ENCODE results near the gene CXCL6.

CXCL6 gene

DNA sequence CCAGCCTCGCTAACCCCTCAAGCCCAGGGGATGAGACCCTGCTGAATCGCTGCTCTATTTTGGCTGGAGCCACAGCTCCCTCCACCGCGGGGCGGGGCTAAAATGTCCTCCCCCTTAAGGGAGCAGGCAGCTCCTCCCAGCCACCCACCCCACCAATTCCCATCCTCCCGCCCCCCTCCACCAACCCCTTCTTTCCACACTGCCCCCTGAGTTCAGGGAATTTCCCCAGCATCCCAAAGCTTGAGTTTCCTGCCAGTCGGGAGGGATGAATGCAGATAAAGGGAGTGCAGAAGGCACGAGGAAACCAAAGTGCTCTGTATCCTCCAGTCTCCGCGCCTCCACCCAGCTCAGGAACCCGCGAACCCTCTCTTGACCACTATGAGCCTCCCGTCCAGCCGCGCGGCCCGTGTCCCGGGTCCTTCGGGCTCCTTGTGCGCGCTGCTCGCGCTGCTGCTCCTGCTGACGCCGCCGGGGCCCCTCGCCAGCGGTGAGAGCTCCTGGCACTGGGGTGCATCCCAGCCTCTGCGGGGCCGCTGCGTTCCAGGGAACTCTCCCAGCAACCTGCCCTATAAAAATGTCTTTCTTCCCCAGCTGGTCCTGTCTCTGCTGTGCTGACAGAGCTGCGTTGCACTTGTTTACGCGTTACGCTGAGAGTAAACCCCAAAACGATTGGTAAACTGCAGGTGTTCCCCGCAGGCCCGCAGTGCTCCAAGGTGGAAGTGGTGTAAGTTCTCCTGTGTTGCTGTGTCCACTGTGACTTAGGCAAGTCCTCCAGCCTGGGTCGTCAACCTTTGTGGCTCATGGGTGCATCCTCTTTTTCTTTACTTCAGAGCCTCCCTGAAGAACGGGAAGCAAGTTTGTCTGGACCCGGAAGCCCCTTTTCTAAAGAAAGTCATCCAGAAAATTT, at the start of gene CXCL6:
CXCL6 (plus strand) TSS at position 306 of the 907 bp plus-strand sequence; CDS start at position 379, 73 bp downstream.
- DNase-seq, result no peak
- in situ Hi-C loops (cut with HindIII; ENCODE audit: low pct_ligation_motif_present, low sequenced_read_pairs), result no loop called here
- Histone ChIP-seq H3K27ac (no peak within 1 kb of the TSS), H3K4me3 (ENCODE audit: low read depth, low read length) (peak within 1 kb of the TSS; percentile 59), H3K27me3 (replicated peaks) (no peaks in the 10 kb centered on the region), H3K36me3 (replicated peaks) (no peaks in the 10 kb centered on the region)
- TF ChIP-seq, protein P1, sequence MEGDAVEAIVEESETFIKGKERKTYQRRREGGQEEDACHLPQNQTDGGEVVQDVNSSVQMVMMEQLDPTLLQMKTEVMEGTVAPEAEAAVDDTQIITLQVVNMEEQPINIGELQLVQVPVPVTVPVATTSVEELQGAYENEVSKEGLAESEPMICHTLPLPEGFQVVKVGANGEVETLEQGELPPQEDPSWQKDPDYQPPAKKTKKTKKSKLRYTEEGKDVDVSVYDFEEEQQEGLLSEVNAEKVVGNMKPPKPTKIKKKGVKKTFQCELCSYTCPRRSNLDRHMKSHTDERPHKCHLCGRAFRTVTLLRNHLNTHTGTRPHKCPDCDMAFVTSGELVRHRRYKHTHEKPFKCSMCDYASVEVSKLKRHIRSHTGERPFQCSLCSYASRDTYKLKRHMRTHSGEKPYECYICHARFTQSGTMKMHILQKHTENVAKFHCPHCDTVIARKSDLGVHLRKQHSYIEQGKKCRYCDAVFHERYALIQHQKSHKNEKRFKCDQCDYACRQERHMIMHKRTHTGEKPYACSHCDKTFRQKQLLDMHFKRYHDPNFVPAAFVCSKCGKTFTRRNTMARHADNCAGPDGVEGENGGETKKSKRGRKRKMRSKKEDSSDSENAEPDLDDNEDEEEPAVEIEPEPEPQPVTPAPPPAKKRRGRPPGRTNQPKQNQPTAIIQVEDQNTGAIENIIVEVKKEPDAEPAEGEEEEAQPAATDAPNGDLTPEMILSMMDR (IDR thresholded peaks at IDR 0.05; ENCODE audit: low read depth, low read length, missing control alignments), result no peak

DNA sequence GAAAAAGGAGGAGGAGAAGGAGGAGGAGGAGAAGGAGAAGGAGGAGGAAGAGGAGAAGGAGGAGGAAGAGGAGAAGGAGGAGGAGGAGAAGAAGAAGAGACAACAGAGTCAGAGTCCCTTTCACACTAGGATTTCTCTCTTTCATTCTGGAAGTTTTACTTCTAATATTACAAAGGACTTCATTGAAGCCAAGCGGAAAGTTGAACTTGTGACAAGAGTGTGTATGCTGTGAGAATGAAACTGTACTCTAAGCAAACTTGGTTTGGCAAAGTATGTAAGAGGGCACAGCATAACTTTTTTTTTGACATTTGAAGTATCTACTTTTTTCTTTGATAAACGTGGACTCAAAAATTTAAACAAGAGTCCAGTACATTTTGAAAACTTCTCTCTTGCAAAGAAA, 48.1 kb upstream of the CXCL6 start:
- Histone ChIP-seq H3K36me3 (replicated peaks) (no peaks in the 10 kb centered on the region), H3K27me3 (replicated peaks) (no peaks in the 10 kb centered on the region), H3K27ac (no peak overlapping the region), H3K4me3 (ENCODE audit: low read depth, low read length) (no peak overlapping the region)
- in situ Hi-C loops (cut with HindIII; ENCODE audit: low pct_ligation_motif_present, low sequenced_read_pairs), result no loop called here
- TF ChIP-seq, protein P1 (IDR thresholded peaks at IDR 0.05; ENCODE audit: low read depth, low read length, missing control alignments), result no peak
- DNase-seq, result no peak

DNA sequence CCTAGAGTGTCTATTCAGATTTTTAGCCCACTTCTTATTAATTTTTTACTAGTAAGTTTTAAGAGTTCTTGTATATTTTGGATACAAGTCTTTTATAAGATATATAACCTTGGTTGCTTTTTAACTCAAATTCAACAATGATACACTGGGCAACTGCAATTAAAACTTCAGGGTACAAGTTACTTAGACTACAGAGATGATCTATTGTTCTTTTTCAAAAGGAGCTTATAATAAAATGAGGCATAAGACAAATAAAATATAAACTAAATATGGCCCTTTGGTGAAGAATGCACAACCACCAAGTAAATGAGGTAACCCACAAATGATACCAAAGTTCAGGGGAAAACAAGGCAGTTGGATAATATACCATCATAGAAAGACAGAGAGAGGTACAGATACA, 37.6 kb upstream of the CXCL6 start:
- no peak for DNase-seq
- in situ Hi-C loops (cut with HindIII; ENCODE audit: low pct_ligation_motif_present, low sequenced_read_pairs), result no loop called here
- H3K27me3 ChIP-seq (replicated peaks), result no peaks in the 10 kb centered on the region
- TF ChIP-seq, protein P1 (IDR thresholded peaks at IDR 0.05; ENCODE audit: low read depth, low read length, missing control alignments), result no peak
- no peak overlapping the region for H3K27ac ChIP-seq
- H3K36me3 ChIP-seq (replicated peaks), result no peaks in the 10 kb centered on the region
- H3K4me3 ChIP-seq (ENCODE audit: low read depth, low read length), result no peak overlapping the region

DNA sequence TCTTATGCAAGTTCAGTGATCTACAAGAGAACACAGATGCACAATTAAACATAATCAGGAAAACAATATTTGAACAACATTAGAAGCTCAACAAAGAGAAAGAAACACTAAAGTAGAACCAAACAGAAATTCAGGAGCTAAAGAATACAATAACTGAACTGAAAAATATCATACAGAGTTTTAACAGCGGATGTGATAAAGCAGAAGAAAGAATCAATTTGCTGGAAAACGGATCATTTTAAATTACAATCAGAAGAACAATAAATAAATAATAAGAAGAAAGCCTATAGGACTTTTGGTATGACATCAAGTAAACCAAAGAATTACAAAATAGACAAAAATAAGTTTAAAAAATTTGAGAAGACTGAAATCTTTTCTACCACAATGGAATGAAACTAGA, 36.3 kb upstream of the CXCL6 start:
- in situ Hi-C loops (cut with HindIII; ENCODE audit: low pct_ligation_motif_present, low sequenced_read_pairs), result no loop called here
- no peak for DNase-seq
- H3K36me3 ChIP-seq (replicated peaks), result no peaks in the 10 kb centered on the region
- H3K27me3 ChIP-seq (replicated peaks), result no peaks in the 10 kb centered on the region
- TF ChIP-seq, protein P1 (IDR thresholded peaks at IDR 0.05; ENCODE audit: low read depth, low read length, missing control alignments), result no peak
- H3K4me3 ChIP-seq (ENCODE audit: low read depth, low read length), result no peak overlapping the region
- H3K27ac ChIP-seq, result no peak overlapping the region

DNA sequence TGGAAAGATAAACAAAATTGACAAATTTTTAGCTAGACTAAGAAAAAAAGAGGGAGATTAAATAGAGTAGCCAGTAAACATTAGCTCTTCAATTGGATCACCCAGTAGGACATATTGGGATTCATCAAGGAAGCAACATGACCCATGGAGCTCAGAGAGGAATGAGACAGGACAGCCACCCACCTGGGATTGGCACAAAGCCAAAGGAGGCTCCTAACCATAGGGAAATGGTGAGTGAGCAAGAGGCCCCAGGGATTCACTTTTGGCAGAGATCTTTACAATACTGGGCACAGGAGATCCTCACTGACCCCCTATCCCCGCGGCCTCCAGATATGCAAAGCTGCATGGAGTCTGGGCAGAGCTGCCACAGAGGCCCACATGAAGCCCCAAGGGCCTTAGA, 34.8 kb upstream of the CXCL6 start:
- no peak overlapping the region for H3K4me3 ChIP-seq (ENCODE audit: low read depth, low read length)
- no peak for DNase-seq
- TF ChIP-seq, protein P1 (IDR thresholded peaks at IDR 0.05; ENCODE audit: low read depth, low read length, missing control alignments), result no peak
- no peaks in the 10 kb centered on the region for H3K36me3 ChIP-seq (replicated peaks)
- H3K27me3 ChIP-seq (replicated peaks), result no peaks in the 10 kb centered on the region
- no peak overlapping the region for H3K27ac ChIP-seq
- in situ Hi-C loops (cut with HindIII; ENCODE audit: low pct_ligation_motif_present, low sequenced_read_pairs), result no loop called here

Data from brain microvascular endothelial cell (primary cell).